OCI-LY1 (cell line): ENCODE results near the gene CHRNB1.

Experiments
- CTCF ChIP-seq: fragments of 200-600 bp; sonication (generic), shearing (Covaris generic); IDR thresholded peaks from 2 replicates; pipeline ENCODE4 v1.5.1; 2017; ENCODE audit warnings: mild to moderate bottlenecking, antibody characterized with exemption, low read length, moderate library complexity, mixed read lengths
- EZH2 ChIP-seq: fragments of 200-600 bp; sonication (generic), shearing (Covaris generic); IDR thresholded peaks from 2 replicates; pipeline ENCODE4 v1.8.0; 2017; ENCODE audit warnings: borderline replicate concordance, mixed run types, mild to moderate bottlenecking, antibody characterized with exemption, low read length, moderate library complexity, mixed read lengths

GRCh38 chr17:7448461-7448860 is 3.6 kb downstream of the CHRNB1 start:
- no peak for TF ChIP-seq CTCF
- TF ChIP-seq EZH2 = no peak
